IPS-NIHi7 (cell line): ENCODE data around the gene P4HTM.

Experiments used
- DNase-seq: peaks from one replicate; pipeline ENCODE4 v3.0.0; 2012; ENCODE audit warnings: mixed read lengths; ENCODE audit errors: extremely low spot score

P4HTM gene

DNA sequence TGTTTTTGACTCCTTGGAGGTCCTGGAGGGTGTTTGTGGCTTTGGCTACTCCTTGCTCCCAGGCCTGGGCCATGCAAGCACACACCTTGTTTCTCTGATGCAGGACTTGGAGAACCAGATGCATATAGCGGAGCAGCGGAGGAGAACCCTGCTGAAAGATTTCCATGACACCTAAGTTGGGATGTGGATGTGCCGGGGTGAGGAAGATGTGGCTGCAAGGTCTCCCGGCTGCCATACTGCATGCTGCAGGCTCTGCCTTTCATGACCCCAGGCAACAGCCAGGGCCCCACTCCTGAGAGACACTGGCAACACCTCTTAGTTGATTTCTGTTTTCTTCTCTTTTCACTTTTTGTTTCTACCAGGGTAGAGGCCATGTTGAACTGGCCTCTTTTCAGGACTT is 6.9 kb upstream of the P4HTM start:
- no peak for DNase-seq

DNA sequence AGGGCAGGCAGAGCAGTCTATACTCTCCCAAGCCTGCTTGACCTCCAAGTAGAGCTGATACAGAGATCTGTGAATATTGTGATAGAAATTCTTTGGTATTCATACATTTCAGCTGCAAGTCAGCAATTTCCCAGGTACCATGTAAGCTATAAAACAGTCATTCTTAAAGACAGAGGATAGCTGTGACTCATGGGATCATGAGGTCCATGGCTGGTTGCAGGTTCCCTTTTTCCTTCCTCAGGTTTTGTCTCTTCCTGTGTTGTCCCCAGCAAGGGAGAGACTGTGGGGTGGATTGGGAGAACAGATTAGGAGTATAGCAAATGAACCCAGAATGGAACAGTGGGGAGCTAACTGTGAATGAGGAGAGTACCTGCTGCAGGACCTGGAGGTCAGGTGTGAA is 5.4 kb upstream of the P4HTM start:
- DNase-seq, result no peak

DNA sequence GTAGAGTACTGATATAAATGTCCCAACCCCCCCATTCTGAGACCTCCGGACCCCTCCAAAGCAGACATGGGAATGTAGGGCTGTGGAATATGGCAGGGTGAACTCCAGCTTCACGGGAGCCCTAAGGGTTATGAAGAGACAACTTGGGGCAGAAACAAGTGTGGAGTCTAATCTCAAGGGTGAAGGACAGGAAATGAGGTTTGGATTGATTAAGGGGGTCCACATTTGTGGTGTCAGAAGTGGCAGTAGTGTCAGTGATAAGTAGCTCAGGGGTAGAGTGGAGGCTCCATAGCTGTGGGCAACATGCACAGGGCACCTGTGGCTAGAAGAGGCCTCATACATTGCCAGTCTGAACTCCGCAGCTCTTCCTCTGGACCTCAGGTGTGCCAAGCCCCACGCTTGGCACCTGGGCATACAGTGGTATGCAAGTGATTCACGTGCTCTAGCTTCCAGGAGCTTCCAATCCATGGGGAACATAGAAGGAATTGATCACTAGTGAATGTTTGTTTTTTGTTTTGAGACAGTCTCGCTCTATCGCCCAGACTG is 4.1 kb upstream of the P4HTM start:
- no peak for DNase-seq

DNA sequence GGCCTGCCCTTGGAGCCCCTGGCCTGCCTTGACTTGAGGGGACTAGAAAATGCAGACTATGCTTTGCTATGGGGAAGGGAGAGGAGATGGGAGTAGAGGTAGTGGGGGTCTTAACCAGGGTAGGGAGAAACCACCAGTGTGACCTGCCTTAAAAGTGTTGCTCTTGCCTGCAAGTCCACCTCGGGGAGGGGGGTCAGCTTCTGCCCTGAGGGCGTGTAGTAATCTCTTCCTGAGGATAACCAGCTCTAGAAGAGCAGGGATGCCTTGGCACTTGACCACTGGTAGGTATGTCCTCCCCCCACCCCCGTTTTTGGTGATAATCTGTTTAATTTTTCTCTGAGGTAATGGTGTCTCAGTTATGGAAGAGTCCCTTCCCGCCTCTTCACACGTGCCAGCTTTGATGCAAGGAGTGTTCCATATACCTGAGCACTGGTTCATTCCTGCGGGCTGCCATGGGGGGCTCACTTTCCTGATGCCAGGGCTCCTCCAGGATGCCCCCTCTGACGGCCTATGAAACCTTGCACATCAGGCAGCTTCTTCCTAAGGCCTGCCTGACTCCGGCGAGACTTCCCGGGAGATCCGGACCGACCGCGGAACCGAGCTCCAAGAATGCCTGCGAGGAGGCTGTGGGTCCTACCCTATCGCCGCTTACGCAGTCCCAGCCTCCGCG is 780 bp upstream of the P4HTM start:
- no peak for DNase-seq

DNA sequence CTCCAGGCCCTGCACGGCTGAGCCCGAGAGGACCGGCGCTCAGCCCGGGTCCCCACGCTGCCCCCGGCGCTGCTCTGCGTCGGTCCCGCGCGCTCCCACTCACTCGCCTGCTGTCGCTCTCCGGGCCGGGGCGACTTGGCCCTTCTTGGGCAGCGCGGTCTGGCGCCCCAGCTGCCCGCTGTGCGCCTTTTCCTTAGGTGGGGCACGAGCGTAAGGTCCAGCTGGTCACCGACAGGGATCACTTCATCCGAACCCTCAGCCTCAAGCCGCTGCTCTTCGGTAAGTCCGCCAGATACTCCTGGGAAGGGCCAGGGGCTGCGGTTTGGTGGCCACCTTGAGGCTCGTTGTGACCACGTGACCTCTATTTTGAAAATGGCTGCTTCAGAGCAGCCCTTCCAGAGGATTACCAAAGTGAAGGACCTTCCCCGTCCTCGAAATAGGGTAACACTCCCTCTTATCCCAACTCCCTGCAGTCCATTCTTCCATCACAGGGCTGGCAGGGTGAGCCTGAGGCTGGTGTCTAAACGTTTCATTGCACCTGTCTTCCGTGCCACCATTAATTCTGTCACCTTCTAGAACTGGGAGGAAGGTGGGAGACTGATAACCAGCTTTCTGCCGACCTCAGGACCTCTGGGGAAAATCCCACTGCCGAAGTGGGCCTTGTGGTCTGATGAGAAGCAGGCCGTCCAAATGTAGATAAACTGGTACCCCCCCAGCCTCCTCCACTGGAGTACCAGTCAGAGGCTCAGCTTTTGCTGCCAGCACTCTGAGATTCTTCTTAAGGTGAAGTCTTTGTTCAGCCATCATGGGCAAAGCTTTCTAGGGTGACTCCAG is 812 bp downstream of the P4HTM start:
- DNase-seq, result peak; percentile 47

DNA sequence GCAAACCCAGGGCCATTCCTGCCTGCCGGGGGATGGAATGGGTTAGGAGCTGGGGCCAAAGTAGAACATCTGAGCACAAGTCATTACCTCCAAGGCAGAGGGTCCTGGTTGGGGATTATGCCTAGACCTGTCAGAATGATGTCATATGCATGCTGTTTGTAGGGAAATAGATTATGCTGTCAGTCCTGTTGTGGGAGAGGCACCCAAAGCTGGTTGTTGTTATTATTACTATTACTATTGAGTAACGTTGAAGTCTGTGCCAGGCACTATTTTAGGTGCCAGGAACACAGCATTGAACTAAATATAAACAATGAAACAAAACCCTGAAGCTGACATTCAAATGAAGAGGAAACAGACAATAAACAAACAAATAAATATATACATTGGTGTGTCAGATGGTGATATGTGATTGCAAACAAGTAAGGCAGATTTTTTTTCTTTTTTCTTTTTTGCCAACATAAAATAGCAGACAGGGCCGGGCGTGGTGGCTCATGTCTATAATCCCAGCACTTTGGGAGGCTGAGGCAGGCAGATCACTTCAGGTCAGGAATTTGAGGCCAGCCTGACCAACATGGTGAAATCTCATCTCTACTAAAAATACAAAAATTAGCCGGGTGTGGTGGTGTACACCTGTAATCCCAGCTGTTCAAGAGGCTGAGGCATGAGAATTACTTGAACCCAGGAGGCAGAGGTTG is 2.0 kb downstream of the P4HTM start:
- DNase-seq, result no peak

DNA sequence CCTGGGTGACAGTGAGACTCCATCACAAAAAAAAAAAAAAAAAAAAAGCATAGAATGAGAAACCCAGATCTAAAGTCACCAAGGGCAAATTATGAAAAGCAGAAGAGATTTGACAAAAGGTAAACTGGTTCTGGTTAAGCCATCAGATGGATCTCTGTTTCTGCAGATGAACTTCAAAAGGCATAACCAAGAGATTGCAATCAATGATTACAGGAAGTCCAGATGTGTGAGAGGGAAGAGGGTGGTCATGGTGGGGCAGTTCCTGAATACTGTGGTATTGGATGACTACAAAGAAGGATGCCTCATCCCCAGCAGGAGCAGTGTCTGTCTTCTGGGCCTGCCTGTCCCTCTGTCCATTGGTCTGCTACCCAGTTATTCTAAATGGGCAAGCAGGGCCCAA is 3.8 kb downstream of the P4HTM start:
- DNase-seq, result no peak

DNA sequence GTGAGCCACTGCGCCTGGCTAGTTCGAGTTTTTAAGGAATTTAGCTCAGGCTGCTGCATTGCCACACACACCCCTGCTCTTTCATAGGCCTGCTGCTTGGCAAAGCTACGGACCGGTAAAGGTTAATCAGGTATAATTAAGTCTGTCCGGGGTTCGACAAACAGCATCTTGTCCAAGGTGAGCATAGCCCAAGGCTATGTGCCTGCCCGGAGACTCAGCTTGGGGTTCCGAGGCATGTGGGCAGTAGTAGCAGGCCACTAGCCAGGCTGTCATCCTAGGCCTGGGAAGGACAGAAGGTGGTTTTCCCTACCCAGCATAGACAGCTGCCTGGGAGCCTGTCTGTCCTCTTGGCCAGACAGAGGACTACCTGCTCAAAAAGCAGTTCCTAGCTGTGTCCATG is 6.6 kb downstream of the P4HTM start:
- DNase-seq, result no peak

DNA sequence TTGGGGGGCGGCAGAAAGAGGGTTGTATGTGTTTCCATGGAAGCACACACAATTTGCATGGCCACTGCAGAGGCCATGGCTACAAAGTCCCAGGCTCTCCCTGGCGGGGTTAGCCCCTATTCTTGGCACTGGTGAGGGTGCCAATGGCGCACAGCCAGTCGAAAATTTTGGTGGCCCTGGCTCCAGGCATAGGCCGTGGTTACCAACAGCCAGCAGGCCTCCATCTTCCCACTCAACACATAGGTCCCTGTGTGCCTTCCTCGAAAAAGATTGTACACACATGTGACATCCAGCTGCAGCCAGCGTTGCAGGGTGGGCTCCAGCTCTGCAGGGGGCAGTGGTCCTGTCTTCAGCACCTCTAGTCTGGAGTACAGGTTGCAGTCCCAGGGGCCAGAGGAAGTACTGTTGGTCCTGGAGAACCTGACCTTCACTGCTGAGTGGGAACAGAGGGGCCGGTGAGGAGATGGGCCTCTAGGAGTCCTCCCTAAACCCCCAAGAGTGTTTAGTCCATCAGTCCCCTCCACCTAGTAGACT is 7.1 kb downstream of the P4HTM start:
- DNase-seq, result no peak

DNA sequence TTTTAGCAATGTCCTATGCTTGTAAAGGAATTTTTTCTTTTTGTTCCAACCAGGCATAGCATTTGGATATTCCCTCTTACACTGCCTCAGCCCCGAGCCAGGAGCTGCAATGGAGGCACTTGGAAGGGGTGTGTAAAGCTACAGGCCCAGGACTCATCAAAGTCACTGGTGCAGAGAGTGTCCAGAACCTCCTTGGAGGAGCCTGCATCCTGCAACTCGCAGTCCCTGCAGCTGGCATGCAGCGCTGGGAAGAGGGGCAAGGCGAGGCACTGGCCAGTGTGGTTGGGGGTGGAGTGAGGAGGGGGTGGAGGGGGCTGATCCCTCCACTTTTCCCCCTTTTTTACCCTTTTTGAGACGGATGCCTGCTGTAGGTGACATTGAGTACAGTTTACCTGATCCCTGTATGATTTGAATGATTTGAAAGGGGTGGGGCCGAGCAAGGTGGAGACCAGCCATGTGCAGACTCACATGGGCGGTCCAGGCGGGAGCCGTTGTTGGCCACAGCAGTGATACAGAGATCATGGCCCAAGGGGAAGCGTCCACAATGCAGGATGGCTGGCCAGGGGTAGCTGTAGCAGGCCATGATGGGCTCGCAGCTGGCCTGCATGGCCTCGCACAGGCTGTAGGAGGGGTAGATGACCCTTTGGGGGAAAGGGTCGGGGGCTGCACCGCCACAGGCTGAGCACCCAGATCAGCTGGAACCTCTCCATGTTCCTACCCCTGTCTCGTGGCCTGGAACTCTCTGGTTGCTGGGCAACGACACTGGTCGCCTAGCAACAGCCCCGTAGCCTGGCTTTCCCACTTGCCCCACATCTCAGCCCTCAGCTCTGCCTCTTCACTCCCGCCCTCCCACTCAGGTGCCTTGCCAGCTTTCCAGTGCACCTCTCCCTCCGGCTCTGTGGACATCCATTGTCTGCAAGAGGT is 7.9 kb downstream of the P4HTM start:
- peak; percentile 32 for DNase-seq

DNA sequence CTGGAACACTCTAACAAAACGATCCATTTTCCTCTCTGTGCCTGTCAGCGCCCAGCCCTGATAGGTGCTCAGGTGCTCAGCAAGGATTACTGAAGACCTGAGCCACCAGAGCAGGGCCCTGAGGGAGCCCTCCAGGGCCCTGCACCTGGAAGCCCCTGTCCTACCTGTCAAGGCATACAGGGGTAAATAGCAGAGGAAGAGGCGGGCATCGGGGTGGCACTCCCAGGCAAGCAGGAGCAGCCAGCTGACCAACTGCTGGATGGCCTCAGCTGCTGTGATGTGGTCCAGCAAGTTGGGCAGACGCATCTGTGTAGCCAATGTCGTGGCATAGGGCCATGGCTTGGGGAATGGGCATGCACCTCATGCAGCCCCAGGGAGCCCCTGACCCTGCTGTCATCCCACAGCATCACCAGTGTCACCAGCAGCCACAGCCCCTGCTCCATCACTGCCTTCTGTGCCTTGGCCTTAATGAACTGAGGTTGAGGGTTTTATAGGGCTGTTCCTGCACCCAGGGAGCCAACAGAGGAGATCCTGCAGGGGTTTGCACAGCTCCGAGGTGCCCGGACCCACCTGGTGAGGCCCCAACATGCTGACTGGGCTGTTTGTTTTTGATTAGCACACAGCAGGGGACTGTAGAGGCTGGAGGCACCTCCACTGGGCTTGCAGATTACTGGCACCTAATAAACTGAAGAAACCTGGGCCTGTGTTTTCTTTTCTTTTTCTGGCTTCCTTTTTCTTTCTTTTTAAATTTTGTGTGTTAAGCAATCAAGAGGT is 9.2 kb downstream of the P4HTM start:
- no peak for DNase-seq

DNA sequence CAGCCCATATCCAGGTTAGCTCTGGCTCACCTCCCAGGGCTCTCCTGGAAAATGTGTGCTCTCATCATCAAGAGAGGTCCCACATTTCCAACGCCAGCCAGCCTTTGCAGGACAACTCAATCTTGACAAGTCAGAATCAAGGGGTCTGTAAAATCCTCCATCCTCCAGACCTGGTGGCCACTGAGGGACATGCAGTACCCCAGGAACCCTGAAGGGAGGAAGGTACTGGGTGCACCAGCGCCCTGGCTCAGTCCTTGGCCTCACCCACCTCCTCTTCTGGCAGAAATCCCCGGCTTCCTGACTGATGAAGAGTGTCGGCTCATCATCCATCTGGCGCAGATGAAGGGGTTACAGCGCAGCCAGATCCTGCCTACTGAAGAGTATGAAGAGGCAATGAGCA is 11.1 kb downstream of the P4HTM start:
- DNase-seq, result no peak

DNA sequence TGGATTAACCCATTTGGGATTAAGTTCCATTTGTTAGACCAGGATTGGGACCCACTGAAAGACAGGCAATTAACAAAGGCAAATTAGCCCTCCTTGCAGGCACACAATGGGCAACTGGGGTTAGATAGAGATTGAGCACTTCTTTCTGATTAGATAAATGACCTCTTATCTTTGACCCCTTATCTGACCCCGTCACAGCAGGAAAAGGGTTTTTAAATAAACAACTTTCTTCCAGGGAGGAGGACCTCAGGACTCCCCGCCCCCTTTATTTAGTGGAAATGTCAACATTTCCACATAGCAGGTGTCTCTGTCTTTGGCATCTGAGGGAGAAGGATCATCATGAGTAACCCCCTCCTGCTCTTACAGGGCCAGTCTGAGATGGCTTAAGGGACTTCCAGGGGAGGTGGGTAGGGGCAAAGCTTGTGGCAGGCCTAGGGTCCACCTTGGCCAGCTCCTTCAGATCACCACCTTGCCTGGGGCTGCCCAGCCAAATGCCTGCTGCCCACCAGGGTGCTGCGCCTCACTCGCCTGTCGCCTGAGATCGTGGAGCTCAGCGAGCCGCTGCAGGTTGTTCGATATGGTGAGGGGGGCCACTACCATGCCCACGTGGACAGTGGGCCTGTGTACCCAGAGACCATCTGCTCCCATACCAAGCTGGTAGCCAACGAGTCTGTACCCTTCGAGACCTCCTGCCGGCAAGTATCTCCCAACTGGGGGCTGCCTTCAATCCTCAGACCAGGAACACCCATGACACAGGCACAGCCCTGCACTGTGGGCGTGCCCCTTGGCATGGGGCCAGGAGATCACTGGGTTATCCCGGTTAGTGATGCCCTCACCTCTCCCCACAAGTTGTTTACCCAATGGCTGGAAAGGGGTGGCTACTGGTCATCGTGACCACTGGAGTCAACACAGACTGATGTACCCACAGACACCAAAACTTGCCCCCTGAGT is 14.6 kb downstream of the P4HTM start:
- DNase-seq, result no peak

DNA sequence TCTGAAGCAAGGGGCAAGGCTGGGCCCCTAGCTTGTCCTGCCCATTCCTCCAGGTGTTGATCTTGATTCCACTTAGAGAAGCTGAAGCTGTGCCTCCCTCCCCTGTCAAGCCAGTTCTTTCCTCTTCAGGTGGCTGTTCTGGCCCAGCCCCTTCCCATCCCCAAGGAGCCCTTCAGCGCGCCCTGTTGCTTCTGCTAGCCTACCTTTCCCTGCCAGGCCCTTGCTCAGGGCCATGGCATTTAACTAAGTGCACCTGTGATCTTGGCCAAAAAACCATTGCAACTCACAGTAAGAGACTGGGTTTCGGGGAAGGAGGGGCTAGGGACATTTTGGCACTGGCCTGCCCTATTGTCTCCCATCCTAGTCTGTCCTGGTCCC is 15.3 kb downstream of the P4HTM start:
- no peak for DNase-seq

DNA sequence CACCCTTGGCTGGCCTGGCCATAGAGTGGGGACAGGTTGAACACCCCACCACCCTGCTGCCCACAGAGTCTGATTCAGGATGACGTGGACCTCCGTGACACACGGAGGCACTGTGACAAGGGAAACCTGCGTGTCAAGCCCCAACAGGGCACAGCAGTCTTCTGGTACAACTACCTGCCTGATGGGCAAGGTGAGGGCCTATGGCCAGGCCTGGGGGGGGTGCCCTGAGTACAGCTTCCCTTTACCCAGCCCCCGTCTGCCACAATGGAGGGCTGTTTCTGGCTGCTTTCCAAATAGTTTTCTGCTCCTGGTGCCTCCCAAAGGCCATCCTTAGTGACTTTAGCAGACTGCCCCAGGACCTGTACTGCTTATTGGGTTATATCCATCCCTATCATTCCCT is 16.0 kb downstream of the P4HTM start:
- DNase-seq, result no peak

DNA sequence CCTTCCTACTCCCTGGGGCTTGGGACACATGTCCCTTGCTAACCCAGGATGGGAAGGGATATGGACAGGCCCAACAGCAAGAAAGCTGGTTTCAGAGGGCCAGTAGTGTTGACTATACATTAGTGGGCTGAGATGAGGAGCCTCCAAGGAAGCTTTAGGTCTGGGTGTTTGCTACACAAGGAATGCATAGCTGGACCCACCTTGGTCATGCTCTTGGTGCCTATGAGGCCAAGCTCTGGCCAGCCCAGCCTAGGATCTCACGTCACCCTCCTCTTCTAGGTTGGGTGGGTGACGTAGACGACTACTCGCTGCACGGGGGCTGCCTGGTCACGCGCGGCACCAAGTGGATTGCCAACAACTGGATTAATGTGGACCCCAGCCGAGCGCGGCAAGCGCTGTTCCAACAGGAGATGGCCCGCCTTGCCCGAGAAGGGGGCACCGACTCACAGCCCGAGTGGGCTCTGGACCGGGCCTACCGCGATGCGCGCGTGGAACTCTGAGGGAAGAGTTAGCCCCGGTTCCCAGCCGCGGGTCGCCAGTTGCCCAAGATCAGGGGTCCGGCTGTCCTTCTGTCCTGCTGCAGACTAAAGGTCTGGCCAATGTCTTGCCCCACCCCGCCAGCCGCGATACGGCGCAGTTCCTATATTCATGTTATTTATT is 16.5 kb downstream of the P4HTM start:
- no peak for DNase-seq

DNA sequence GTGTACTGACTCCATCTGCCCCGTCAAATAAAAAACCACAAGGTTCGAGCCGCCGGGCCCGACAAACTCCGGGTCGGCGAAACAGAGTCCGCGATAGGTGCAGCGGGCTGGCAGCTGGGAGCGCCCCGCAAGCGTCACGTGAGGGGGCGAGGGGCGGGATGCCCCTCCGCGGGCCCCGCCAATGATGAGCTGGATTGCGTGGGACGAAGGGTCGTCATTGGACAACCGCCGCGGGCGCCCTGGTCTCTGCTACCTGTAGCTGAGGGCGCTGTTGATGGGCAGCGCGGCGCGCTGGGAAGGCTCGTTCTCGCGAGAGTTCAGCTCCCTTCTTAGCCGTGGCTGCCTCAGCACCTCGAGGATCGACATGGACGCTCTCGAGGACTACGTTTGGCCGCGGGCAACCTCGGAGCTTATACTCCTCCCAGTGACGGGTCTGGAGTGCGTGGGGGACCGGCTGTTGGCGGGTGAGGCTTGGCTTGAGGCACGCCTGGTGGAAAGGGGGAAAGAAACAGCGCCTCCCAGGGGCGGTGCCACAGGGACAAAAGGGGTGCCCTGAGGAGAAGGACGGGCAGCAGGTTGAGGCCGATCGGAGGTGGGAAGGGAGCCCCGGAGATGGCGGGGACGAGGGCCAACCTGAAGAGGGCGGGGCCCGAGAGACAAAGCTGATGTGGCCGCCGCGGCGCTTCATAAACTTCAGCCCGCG is 17.2 kb downstream of the P4HTM start, which contains the start of gene WDR6:
TSS of gene WDR6 (plus strand) at position 324 of the 703 bp plus-strand sequence. CDS start at position 365, 41 bp downstream.
- peak; percentile 98 for DNase-seq
